Caco-2 (cell line): ENCODE measurements around the gene MPHOSPH10. TPM values are rescaled to one million over a fixed set of nuclear protein-coding genes. Genes with fewer than 3 reads are reported as not detected.

Experiments used
- BruUV-seq: library from RNA; stranded (reverse); fragments of 400-500 nt; replicated peaks from 2 replicates; lab custom pipeline; 2021; lab: Mats Ljungman, UMichigan
- CTCF ChIA-PET: fragments of 300-600 bp; sonication (Branson Sonifier 250); formaldehyde crosslinking; loops from one replicate; lab custom pipeline; 2022; ENCODE audit warnings: antibody characterized with exemption; lab: Charles Lee
- POLR2A ChIA-PET: fragments of 300-600 bp; sonication (Branson Sonifier 250); formaldehyde crosslinking; loops from one replicate; lab custom pipeline; 2022; ENCODE audit warnings: antibody characterized with exemption; lab: Charles Lee
- DNase-seq, 2 experiments: peaks; one replicate each; pipeline versions ENCODE4 v3.0.0 to v3.0.0-alpha.2; 2020 to 2022
- H3K27me3 ChIP-seq: replicated peaks from 2 replicates; pipeline ENCODE4 v1.6.0; 2011; ENCODE audit warnings: low read length; ENCODE audit not compliant: control insufficient read depth, insufficient read depth
- H3K36me3 ChIP-seq: 2 replicates; pipeline ENCODE4 v1.5.1; 2011; ENCODE audit warnings: low read length; ENCODE audit not compliant: control insufficient read depth, insufficient read depth
- H3K4me1 ChIP-seq: fragments of 250-450 bp; sonication (Bioruptor Pico); 2 replicates; pipeline ENCODE4 v1.5.1; 2020; ENCODE audit warnings: mild to moderate bottlenecking
- H3K4me3 ChIP-seq: 2 replicates; pipeline ENCODE4 v1.5.1; 2011; ENCODE audit warnings: low read depth, mild to moderate bottlenecking, control low read depth, low read length
- H3K9me3 ChIP-seq: fragments of 250-450 bp; sonication (Bioruptor Pico); 2 replicates; pipeline ENCODE4 v1.5.1; 2020; ENCODE audit warnings: mild to moderate bottlenecking, moderate library complexity
- H3K27ac Mint-ChIP-seq: one replicate; pipeline ENCODE4 v1.8.0; 2022; ENCODE audit warnings: mixed read lengths; ENCODE audit not compliant: unreplicated experiment
- H3K27me3 Mint-ChIP-seq: one replicate; pipeline ENCODE4 v1.8.0; 2022; ENCODE audit warnings: mixed read lengths; ENCODE audit not compliant: insufficient read depth, unreplicated experiment
- H3K36me3 Mint-ChIP-seq: one replicate; pipeline ENCODE4 v1.8.0; 2022; ENCODE audit warnings: mild to moderate bottlenecking, mixed read lengths; ENCODE audit not compliant: insufficient read depth, unreplicated experiment
- H3K4me1 Mint-ChIP-seq: one replicate; pipeline ENCODE4 v1.8.0; 2022; ENCODE audit warnings: low read depth, mixed read lengths; ENCODE audit not compliant: unreplicated experiment
- H3K4me3 Mint-ChIP-seq: one replicate; pipeline ENCODE4 v1.8.0; 2022; ENCODE audit warnings: mild to moderate bottlenecking, moderate library complexity, mixed read lengths; ENCODE audit not compliant: unreplicated experiment
- H3K9me3 Mint-ChIP-seq: one replicate; pipeline ENCODE4 v1.8.0; 2022; ENCODE audit warnings: mixed read lengths; ENCODE audit not compliant: unreplicated experiment
- CTCF ChIP-seq, 2 experiments: fragments of 200-600 bp in 1 of 2; IDR thresholded peaks; 1 replicate in 1 of 2; 2 replicates in 1 of 2; pipeline versions ENCODE4 v1.5.1 to v1.8.0; 2011 to 2022; ENCODE audit warnings: antibody characterized with exemption in 1 of 2, control low read depth in 1 of 2, inconsistent platforms in 1 of 2, low read depth in 1 of 2, low read length in 1 of 2, mild to moderate bottlenecking in 1 of 2, moderate library complexity in 1 of 2; ENCODE audit not compliant: insufficient read depth in 1 of 2, severe bottlenecking in 1 of 2, unreplicated experiment in 1 of 2
- intact Hi-C: fragments of 100-400 bp; cut with micrococcal nuclease; formaldehyde crosslinking; loops from one replicate; pipeline ENCODE4 v1.10.0; 2022; ENCODE audit not compliant: unreplicated experiment
- total RNA-seq: library from RNA; stranded (reverse); gene quantifications from 2 replicates; pipeline ENCODE4 v1.2.3, GENCODE V29; 2022

MPHOSPH10 gene
- total RNA-seq, 1 experiment from 2014 or later: 57.8 TPM

GRCh38 chr2:71133603-71134002, 3.2 kb downstream of the MPHOSPH10 start:
- no peak overlapping the region for H3K4me3 ChIP-seq
- POLR2A ChIA-PET: no interaction called here
- no peaks in the 10 kb centered on the region for H3K9me3 Mint-ChIP-seq
- no peaks in the 10 kb centered on the region for H3K4me1 Mint-ChIP-seq
- CTCF ChIA-PET: no interaction called here
- H3K27ac Mint-ChIP-seq: no peak overlapping the region
- no peaks in the 10 kb centered on the region for H3K9me3 ChIP-seq
- peaks cover 59% of the 10 kb centered on the region for H3K36me3 Mint-ChIP-seq
- no peak for TF ChIP-seq CTCF (IDR thresholded peaks at IDR 0.05; ENCODE audit: insufficient read depth in 1 of 2, low read depth in 1 of 2, low read length in 1 of 2, severe bottlenecking in 1 of 2, unreplicated experiment in 1 of 2)
- no peaks in the 10 kb centered on the region for H3K27me3 ChIP-seq
- peaks cover 1% of the 10 kb centered on the region; the same call in 1 of the 2 replicates for H3K36me3 ChIP-seq
- BruUV-seq: no TSS peak
- no peak overlapping the region for H3K4me3 Mint-ChIP-seq
- DNase-seq: no peak
- intact Hi-C loops: no loop called here
- H3K27me3 Mint-ChIP-seq: no peaks in the 10 kb centered on the region
- 0 out of 2 replicates have a peak, but pooled peaks cover 2% of the 10 kb centered on the region for H3K4me1 ChIP-seq

- ChIA-PET CTCF (no interaction called here), POLR2A (no interaction called here)
- Histone ChIP-seq H3K4me3 (no peak overlapping the region), H3K9me3 (no peaks in the 10 kb centered on the region), H3K27me3 (no peaks in the 10 kb centered on the region), H3K36me3 (peaks cover 1% of the 10 kb centered on the region; the same call in 1 of the 2 replicates), H3K4me1 (no peaks in the 10 kb centered on the region)
- H3K4me3 Mint-ChIP-seq: no peak overlapping the region
- H3K27ac Mint-ChIP-seq: no peak overlapping the region
- intact Hi-C loops: no loop called here
- peaks cover 70% of the 10 kb centered on the region for H3K36me3 Mint-ChIP-seq
- no peak for TF ChIP-seq CTCF (IDR thresholded peaks at IDR 0.05; ENCODE audit: insufficient read depth in 1 of 2, low read depth in 1 of 2, low read length in 1 of 2, severe bottlenecking in 1 of 2, unreplicated experiment in 1 of 2)
- H3K9me3 Mint-ChIP-seq: no peaks in the 10 kb centered on the region
- no peak for DNase-seq
- no TSS peak for BruUV-seq
- no peaks in the 10 kb centered on the region for H3K27me3 Mint-ChIP-seq
- H3K4me1 Mint-ChIP-seq: no peaks in the 10 kb centered on the region
Measured at GRCh38 chr2:71136174-71136573, 5.7 kb downstream of the MPHOSPH10 start.

DNA sequence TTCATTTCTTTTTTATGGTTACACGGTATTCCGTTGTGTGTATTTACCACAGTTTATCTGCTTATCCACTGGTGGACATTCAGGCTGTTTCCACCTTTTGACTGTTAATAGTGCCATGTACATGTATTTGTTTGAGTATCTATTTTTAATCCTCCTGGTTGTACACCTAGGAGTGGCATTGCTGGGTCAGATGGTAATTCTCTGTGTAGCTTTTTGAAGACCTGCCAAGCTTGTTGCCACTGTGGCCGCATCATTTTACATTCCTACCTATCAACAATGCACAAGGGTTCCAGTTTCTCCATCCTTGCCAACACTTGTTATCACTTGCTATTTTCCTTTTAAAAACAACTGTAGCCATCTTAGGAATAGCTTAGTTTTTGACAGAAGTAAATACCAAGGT, 13.3 kb downstream of the MPHOSPH10 start:
- Mint-ChIP-seq H3K27ac (no peak overlapping the region), H3K27me3 (no peaks in the 10 kb centered on the region), H3K4me3 (no peak overlapping the region), H3K9me3 (no peaks in the 10 kb centered on the region), H3K36me3 (peaks cover 83% of the 10 kb centered on the region), H3K4me1 (no peaks in the 10 kb centered on the region)
- H3K27me3 ChIP-seq: no peaks in the 10 kb centered on the region
- no peaks in the 10 kb centered on the region for H3K9me3 ChIP-seq
- no peak for DNase-seq
- intact Hi-C loops: no loop called here
- CTCF ChIA-PET: no interaction called here
- no TSS peak for BruUV-seq
- POLR2A ChIA-PET: no interaction called here
- H3K36me3 ChIP-seq: peaks cover 6% of the 10 kb centered on the region
- no peaks in the 10 kb centered on the region for H3K4me1 ChIP-seq
- no peak for TF ChIP-seq CTCF (IDR thresholded peaks at IDR 0.05; ENCODE audit: insufficient read depth in 1 of 2, low read depth in 1 of 2, low read length in 1 of 2, severe bottlenecking in 1 of 2, unreplicated experiment in 1 of 2)
- H3K4me3 ChIP-seq: no peak overlapping the region
